Measurements from ENCODE around the gene HOXA1.

HOXA1 gene

DNA sequence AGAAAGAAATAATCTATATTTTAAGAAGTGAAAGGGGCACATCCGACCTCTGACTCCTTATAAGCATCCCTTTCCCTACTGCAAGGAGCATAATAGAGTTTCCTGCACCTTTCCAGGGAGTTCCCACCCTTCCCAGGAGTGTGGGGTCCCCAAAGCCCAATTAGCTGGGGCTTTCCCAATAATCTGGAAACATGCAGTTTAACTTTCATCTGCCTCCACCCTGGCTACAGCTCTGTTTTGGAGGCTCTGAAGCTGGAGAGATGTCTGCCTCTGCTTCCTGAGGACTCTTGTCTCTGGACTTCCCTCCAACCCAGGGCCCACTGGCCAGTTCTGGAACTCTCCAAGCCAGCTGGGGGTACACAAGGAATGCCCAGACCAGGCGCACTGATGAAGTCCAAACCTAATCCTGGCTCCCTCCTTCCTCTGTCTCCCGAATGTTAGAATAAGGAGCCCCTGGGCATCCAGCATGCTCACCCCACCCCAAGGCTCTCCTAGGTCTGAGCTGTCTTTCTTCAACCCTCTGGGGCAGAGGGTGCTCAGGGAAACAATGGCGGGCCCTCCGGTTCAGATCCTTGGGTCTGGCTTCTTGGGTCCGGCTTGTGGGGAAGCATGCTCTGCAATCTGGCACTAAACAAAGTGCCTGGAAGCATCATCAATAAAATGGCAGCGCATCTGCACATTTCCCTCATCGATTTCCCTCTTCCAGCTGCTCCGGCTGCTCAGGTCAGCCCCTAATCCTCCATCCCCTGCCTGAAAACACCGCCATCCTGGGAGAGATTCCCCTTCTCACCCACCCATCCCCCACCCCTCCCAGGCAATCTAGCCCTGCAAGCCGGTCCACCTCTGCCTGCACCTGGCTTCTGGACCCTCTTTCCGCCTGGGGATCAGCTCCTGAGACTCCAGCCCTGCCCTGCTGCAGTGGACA lies 21.4 kb upstream of the HOXA1 start:
- no peak for DNase-seq (ENCODE audit: low read depth)

DNA sequence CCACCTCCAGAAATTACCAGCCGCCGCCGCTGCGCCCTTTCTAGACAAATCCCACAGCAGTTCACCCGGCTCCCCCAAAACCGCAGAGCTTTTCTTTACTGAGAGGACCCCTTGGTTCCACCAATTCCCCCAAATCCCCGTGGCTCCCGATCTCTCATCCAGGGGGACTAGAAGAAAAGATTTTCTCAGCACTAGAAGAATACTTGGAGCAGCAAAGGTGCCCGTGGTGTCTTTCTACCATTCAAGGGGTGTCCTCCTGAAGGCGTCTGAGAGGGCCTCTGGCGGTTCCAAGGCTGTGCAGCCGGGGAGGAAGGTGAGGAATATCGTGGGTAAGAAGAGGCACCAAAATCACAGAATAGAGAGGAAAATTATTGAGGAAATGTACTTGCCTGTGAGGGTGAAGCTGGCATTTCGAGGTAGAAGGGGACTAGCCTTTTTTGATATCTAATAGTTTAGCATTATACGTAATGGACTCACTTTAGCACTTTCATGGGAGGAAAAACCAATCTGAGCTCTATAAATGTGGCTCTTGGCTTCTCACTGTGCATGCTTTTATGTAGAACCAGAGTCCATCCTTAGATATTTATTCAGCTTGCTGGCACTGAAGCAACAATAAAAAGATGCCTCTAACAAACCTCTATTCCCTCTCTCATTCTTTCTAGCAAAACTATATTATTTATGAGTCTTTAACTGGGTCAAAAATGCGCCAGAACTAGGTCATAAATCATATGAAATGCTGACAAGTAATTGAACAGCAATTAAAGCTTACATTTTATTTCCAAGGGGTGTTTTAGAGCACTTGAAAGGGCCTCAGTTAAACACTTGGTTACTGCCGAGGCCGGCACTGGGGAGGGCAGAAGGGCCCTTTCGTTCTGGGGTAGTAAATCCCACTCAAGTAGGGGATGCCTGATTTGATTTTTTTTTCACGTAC lies 20.5 kb upstream of the HOXA1 start:
- DNase-seq (ENCODE audit: low read depth) = no peak

DNA sequence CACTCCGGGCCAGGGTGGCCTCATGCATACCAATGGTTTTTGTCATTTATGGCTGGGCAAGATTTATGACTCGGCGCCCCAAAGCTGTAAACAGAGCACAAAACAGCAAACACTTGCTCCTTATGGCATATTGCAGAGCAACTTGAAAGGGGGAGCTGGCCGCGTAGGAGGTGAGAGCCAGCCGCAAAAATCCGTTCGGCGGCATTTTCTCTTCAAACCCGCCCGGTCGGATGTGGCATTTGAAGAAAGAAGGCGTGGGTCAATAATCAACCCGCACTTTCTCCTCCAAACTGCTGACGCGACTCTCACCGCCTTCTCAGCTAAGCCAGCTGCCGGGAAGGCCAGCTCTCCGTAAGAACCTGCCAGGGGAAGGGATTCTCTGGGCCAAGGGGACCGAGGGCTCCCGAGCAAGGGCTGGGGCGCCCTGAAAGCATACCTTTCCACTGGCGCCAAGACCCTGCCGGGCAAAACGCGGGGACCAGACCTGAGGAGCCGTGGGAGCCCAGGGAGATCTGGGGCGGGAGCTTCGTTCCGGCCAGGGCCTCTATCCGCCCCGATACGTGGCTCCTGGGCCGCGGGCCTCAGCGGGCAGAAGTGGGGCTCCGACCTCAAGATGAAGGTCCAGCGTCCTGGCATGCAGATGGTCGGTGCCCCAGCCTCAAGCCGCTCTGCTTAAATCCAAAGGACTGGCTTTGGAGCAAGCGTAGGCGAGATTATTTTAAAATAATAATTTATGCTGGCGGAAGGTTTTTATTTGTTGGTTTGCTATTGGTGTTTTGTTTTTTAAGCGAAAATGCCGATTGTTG lies 19.6 kb upstream of the HOXA1 start:
- no peak for DNase-seq (ENCODE audit: low read depth)

DNA sequence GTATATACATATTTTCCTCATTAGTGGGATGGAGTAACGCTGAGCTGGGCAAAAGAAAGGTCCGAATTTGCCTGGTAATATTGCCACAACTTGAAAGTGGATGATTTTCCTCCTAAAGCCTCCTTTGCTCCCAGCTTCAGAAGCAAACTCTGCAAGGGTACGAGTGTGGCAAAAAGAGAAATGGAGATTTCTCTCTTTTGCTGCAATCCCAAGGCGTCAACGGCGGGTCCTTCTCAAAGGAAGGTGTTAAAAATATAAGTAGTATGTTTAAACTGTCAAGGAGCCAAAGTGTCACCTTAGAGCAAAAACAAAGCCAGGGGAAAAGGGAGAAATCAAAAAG lies 19.1 kb upstream of the HOXA1 start:
- no peak for DNase-seq (ENCODE audit: low read depth)

DNA sequence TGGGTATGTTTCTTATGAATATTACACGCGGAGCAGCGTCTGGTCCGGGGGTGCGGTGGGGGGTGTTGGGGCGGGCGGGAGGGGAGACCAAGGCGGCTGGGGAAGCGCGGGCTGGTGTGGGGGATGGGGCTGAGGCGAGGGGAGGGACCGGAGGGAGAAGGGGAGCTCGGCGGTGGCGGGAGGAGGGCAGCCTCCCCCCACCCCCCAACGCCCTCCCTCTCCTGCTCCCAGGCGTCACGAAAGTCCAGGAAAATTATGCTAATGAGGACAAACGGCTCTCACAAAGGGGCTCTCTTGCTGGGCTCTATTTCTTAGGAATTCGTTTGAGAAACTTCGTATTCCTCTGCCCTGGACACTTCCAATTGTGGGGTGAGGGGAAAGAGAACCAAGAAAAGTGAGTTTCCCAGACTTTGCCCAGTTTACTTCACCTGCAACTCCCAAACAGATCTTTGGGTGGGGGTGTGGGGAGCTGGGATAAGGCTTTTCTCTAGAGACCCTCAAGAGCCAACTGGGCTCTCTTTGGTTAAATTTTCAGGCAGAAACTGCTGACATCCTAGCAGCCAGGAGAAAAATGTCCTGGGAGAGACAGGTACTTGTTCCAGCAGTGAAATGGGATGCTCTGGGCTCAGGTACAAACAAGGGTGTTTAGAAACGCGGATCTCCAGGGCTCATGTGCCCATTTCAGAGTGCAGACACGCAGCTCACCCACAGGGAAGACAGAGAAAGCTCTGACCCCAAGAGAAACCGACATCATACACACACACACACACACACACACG lies 18.4 kb upstream of the HOXA1 start:
- DNase-seq (ENCODE audit: low read depth) = no peak

DNA sequence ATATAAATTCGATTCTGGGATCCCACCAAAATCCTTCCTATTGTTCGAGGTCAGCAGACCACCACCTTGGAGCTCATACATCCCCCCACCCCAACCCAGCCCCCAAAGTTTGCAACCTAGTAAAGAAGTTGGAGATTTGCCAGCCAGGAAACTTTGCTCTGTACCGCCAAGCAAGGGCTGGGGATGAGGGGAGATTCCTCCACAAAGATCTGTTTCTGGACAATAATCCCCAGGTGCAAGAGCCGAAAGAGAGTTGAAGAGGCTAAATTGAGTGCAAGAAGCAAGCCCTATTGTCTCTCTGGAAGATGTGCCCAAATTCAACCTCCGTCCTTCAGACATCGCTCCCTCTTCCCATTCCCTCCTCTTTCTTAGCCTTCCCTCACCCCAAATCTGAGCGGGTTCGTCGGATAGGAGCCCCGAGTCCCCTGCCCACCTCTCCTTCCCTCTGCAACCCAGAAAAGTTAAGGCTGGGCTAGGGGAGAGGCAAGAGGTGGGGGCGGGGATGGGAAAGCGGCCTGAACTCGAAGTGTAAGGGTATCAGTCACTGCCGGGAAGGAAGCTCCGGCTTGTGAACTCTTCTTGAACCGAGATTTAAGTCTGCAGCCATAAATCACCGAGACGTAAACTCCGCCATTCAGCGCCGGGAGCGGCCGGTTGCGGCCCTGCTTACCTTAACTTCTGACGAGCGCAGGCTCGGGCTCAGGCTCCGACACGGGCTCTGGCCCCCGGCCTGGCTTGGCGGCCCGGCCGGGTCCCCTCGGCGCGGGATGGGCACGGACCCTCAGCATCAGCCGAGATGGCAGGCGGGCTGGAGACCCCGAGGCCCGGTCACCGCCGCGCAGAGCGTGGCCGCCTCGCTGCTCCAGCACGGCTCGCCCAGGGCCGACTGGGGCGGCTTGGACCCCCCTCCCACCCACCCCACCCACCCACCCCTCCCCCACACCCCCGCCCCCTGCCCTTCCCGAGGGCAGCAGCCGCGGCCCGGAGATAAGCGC lies 17.5 kb upstream of the HOXA1 start:
- no peak for DNase-seq (ENCODE audit: low read depth)

DNA sequence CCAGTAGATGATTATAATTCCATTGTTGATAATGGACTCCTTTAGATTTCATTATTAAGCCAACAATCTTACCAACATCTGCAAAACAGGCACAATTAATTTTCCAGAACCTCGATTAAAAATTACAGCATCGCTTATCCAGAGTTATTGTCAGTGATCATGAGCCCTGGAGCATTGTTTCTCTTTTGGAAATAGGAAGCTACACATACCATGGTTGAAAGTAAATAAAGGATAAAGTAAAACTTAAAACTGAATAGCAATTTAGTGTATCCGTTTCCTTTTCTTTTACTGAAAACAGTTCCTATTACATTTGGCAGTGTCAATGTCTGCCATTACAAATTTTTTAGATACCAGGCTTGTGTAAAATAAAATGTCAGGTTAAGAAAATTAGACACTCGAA lies 16.6 kb upstream of the HOXA1 start:
- no peak for DNase-seq (ENCODE audit: low read depth)

DNA sequence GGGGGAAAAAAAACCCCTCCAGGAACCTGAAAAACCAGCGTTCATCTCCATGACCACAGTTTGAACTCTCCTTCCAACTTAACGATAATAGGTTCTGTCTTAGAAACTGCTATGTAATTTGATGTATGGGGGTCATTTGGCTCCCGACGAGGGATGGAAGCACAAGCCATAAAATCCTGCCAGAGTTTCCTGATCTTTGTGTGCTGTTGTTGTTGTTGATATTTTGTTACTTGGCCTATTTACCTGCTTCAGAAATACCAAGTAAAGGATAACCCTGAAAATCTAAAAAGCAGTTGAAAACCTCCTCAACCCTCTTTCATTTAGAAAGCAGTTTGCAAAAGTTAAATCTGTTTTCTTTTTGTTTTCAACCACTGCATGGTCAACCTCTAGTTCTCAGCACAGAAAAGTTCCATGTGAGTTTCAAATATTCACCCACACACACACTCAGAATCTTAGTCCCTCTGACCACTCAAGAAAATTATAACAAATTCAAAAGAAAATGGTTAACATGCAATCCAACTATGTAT lies 16.0 kb upstream of the HOXA1 start:
- DNase-seq (ENCODE audit: low read depth) = no peak

DNA sequence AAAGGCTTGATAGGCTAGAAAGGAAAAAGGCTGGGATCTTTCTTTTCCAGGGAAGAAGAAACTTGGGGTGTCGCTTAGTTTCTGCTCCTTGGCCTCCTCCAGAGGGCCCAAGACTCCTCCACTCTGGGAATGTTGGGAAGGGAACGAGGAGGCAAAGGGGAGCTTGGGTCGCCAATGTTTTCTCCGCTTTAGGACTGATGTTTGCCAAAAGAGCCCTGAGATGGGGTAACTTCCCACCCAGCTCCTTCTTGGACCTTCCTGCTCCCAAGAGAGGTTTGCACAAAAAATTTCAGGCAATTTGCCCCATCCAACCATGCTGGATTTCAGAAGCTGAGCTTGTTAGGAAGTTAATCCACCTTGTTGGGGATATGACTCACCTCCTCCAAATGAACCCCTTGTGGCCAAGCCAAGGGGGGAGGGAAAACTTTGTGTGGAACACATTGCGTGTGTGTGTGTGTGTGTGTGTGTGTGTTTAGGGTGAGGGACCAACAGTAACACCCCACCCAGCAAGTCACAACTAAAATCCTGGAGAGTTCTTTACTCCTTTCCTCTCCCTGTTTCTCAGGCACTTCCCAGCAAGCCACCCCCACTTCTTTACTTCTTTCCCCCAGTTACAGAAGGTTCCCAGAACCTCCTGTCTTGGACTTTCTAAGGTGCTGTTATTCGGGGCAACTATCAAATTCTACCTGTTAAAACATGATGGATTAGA lies 15.4 kb upstream of the HOXA1 start:
- DNase-seq (ENCODE audit: low read depth) = no peak

DNA sequence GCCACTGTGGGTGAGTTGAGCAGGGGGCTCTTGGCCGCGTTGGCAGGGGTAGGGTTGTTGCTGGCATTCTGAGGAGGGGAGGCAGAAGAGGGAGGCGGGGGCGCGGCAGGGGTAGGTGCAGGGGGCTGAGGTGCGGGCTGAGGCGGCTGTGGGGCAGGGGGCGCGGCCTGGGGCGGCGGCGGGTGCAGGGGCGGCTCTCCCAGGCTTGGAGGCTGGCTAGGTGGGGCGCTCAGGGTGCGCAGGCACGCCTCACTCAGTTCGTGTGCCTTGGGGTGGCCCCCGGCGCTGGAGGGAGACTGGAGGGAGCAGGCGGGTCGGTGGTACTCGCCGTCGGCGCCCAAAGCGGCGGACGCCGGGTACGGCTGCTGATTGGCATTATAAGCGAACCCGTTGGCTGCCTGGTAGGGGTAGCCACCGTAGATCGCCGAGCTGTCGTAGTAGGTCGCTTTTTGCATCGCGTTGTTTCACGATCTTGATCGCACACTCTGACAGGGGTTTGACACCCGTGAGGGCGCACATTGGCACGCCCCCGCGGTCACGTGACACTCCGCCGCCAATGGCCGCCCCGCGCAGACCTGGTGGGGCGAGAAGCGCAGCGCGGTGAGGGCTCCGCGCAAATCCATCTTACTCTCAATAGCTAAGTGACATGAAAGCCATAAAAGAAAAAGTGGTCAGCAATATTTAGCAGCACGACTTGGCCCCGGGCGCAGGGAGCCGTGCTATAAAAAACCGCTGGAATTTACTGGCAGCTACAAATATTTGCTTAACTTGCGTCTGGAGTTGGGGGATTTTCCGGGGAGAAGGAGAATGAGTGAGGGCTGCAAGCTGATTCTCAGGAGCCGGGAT lies 14.6 kb upstream of the HOXA1 start:
- DNase-seq (ENCODE audit: low read depth) = no peak

DNA sequence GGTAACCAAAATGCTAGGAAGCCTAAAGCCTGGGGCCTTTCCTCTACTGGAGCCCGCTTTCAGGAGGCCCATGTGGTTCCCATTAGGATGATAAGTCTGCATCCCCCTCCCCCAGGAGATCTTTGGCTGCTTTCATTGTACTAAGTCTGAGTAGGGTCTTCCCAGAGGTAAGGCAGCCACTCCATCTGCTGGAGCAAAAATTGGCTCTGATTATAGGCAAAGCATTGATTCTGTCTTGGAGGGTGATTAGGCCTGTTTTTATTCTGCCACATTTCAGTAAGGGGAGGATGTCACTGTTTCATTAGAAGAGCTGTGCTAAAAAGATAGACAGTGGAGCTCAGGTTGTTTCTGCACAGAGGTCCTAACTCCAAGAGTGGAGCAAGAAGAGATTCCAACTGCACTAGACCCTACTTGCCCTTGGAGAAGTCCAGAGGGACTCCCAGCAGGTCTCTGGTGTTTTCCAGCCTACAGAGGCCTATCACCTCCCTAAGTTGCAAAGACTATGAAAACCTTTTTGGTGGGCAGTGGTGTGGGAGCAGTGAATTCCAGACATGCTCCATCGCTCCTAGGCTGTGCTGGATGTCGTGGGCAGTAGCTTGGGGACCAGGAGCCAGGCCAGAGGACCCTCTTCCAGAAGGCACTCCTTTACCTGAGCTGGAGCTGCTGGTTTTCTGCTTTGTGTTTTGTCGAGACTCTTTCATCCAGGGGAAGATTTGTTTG lies 13.8 kb upstream of the HOXA1 start:
- no peak for DNase-seq (ENCODE audit: low read depth)

DNA sequence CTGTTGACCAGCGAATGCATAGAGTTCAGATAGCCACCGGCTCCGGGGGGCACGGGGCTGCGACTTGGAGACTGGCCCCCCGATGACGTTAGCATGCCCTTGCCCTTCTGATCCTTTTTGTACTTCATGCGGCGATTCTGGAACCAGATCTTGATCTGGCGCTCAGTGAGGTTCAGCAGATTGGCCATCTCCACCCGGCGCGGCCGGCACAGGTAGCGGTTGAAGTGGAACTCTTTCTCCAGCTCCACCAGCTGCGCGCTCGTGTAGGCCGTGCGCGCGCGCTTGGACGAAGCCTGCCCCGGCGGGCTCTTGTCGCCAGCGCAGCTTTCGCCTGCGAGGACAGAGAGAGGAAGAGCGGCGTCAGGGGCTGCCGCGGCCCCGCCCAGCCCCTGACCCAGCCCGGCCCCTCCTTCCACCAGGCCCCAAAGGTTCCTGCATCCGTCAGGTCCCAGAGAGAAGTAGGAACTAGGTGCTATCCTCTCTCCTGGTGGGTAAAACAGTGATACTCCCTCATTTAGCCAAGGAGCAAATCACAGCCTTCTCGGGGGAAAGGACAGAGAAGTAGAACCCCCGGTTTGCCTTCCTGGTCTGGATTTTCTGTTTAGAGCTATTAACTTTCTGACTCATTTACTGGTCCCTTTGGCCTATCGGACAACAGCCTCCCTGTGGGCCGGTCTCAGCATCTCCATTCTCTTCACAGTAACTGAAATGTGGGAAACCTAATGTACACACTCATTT lies 12.8 kb upstream of the HOXA1 start:
- DNase-seq (ENCODE audit: low read depth) = no peak

DNA sequence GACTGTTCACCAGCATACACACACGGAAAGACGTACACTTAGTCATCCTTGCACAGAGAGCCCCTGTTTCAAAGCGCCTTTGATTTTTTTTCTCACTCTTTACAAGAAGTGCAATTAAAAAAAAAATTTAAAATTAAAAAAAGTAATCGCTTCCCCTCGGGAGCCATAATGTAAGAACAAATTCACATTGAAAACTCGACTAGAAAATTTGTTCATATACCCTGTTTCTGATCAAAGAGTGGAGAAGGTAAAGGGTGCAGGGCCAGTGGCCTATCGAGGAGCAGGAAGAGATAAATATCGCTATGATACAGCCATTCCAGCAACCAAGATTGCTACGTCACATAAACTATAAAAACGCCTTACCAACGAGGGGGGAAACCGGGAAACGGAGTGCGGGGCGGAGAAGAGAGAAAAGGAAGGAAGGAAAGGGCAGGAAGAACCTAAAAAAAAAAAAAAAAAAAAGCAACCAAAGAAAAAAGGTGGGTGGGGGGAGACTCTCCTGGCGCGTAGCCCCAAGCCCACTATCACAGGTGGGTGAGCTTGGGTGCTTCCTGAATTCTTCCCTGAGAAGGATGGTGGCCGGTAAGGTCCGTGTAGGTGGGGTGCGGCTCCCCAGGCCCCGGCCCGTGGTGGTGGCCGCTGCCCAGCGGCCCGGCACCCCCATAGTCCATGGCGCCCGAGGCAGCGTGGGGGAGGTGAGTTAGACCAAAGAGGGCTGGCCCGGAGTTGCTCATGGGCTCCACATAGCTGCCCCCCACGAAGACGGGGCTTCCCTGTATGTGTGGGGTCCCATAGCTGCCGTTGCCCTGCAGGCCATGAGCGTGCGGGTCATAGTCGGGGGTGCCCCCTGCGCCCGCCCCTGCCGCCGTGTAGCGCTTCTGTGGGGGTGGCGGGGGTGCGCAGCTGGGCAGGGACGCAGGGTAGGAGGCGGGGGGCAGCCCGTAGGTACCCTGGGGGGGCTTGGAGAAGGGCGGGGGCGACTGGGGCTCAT lies 11.9 kb upstream of the HOXA1 start:
- DNase-seq (ENCODE audit: low read depth) = no peak

DNA sequence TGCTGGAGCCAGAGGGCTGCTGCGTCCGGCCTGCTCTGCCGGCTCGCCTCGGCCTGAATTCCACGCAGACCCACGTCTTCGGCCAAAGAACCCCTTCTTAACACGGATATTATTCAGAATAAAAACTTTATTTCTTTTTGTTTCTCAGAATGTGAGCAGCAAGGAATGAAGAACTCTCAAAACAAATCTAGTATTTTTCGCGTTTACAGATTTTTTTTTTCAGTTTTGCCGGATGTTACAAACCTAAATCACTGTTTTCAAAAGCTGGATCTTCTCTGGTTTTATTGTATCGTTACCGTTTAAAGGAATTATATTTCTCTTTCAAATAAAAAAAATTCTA lies 11.1 kb upstream of the HOXA1 start:
- DNase-seq (ENCODE audit: low read depth) = no peak

DNA sequence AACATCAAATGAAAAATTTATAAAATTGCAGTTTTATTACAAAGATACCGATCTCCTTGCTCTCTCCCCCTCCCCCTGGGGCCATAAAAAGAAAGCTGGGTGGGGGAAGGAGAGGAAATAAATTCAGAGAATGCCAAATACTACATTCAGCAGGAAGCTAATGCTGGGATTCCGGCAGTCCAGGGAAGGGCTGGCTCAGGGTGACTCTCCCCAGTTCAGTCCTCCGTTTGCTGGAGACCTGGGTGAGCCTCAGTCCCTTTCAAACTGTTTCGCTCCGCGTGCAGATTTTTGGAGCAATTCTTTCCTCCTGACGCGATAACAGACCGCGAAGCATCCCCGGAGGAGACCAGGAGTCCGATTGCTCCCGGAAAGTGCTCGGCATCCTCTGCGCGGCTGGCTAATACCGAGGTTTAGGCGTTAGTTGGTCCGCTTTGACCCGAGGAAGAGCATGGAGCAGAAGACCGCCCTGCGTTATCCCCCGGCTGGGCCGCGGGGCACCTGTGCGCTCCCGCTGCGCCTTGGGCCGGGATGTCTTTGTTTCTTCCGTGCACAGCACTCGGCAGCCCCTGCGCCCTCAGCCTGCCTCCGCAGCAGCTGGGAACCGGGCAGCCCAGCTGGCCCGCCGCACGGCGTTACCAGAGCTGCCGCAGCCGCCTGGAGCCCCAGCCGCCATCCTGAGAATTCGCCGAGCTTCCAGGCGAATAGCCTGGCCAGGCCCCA lies 10.5 kb upstream of the HOXA1 start:
- DNase-seq (ENCODE audit: low read depth) = no peak

Data from activated T-helper 1 cell treated with Interleukin-2 at 50 U/mL for 16 hours (primary cell).